Left lung (tissue), 10 donors: ENCODE results near the gene INTS1. TPM values are rescaled to one million over a fixed set of nuclear protein-coding genes. Genes with fewer than 3 reads are reported as not detected.

ENCODE experiments used
- ATAC-seq: fragments of 200-7000 bp; cut with Tn5 transposase; one replicate; pipeline ENCODE4 v1.9.1; 2020; ENCODE audit warnings: moderate library complexity
- DNase-seq, 4 donors: peaks; one replicate each; pipeline ENCODE4 v3.0.0-alpha.2; 2013 to 2020
- H3K27ac ChIP-seq, 2 donors: fragments of 200-600 bp; sonication (generic) in 1 of 2; one replicate each; pipeline versions ENCODE4 v1.5.0 to v1.8.0; 2020 to 2021
- H3K27me3 ChIP-seq, 2 donors: fragments of 200-600 bp; sonication (generic) in 1 of 2; one replicate each; pipeline versions ENCODE4 v1.5.0 to v1.8.0; 2020 to 2021
- H3K36me3 ChIP-seq, 2 donors: fragments of 200-600 bp; sonication (generic) in 1 of 2; one replicate each; pipeline versions ENCODE4 v1.5.0 to v1.8.0; 2020 to 2021
- H3K4me1 ChIP-seq, 2 donors: fragments of 200-600 bp; one replicate each; pipeline ENCODE4 v1.8.0; 2021
- H3K4me3 ChIP-seq, 2 donors: fragments of 200-600 bp; sonication (generic) in 1 of 2; one replicate each; pipeline versions ENCODE4 v1.5.0 to v1.8.0; 2020 to 2021; ENCODE audit warnings: mild to moderate bottlenecking in 1 of 2
- H3K9me3 ChIP-seq, 2 donors: fragments of 200-600 bp; sonication (generic) in 1 of 2; one replicate each; pipeline versions ENCODE4 v1.5.0 to v1.8.0; 2020 to 2021
- CTCF ChIP-seq, 2 donors: fragments of 200-600 bp; sonication (generic) in 1 of 2; IDR thresholded peaks; one replicate each; pipeline versions ENCODE4 v1.5.0 to v1.8.0; 2021; ENCODE audit warnings: antibody characterized with exemption in 2 of 2
- intact Hi-C, 2 donors: fragments of 100-400 bp; cut with DNase I; formaldehyde crosslinking; loops; one replicate each; pipeline versions ENCODE4 v1.11.2 to v1.14.2; 2022
- polyA plus RNA-seq, 6 donors: library from polyadenylated mRNA; unstranded; fragments of 120-200 nt; gene quantifications; one replicate each; pipeline ENCODE4 v1.2.1, GENCODE V29; 2013; ENCODE audit not compliant: insufficient read length in 6 of 6
- total RNA-seq, 2 donors: library from RNA; stranded (reverse); fragmentation: NEBNext Ultra II Directional; extraction: Animal tissue kit (Norgen Biotek cat#: 25700); gene quantifications; one replicate each; pipeline ENCODE4 v1.2.1, GENCODE V29; 2021
- donor health status: DM: no; HTN: yes; CAD: no.
- donor health status: DM: no; HTN: no; CAD: no.

INTS1 gene
- total and polyA plus RNA-seq, 8 donors = 51.3 to 80.9 (median 61.6) TPM

- TF ChIP-seq CTCF (IDR thresholded peaks at IDR 0.05) = no peak
- intact Hi-C loops = no loop called here
- Histone ChIP-seq H3K9me3 (no peaks in the 10 kb centered on the region), H3K27ac (no peak overlapping the region), H3K27me3 (no peaks in the 10 kb centered on the region), H3K4me1 (peaks cover 0 to 2% of the 10 kb centered on the region in 2 donors), H3K36me3 (peaks cover 0 to 60% of the 10 kb centered on the region in 2 donors), H3K4me3 (no peak overlapping the region)
- no peak for DNase-seq
- no peak for ATAC-seq
Observed at GRCh38 chr7:1544178-1544895, 40.1 kb upstream of the INTS1 start.

GRCh38 chr7:1543826-1544177 is 39.6 kb upstream of the INTS1 start:
- H3K4me1 ChIP-seq = peaks cover 1 to 6% of the 10 kb centered on the region in 2 donors
- DNase-seq (no peak), ATAC-seq (no peak)
- no peak overlapping the region for H3K27ac ChIP-seq
- H3K4me3 ChIP-seq = no peak overlapping the region
- no peaks in the 10 kb centered on the region for H3K9me3 ChIP-seq
- H3K27me3 ChIP-seq = no peaks in the 10 kb centered on the region
- intact Hi-C loops = no loop called here
- TF ChIP-seq CTCF (IDR thresholded peaks at IDR 0.05) = no peak
- peaks cover 0 to 65% of the 10 kb centered on the region in 2 donors for H3K36me3 ChIP-seq

DNA sequence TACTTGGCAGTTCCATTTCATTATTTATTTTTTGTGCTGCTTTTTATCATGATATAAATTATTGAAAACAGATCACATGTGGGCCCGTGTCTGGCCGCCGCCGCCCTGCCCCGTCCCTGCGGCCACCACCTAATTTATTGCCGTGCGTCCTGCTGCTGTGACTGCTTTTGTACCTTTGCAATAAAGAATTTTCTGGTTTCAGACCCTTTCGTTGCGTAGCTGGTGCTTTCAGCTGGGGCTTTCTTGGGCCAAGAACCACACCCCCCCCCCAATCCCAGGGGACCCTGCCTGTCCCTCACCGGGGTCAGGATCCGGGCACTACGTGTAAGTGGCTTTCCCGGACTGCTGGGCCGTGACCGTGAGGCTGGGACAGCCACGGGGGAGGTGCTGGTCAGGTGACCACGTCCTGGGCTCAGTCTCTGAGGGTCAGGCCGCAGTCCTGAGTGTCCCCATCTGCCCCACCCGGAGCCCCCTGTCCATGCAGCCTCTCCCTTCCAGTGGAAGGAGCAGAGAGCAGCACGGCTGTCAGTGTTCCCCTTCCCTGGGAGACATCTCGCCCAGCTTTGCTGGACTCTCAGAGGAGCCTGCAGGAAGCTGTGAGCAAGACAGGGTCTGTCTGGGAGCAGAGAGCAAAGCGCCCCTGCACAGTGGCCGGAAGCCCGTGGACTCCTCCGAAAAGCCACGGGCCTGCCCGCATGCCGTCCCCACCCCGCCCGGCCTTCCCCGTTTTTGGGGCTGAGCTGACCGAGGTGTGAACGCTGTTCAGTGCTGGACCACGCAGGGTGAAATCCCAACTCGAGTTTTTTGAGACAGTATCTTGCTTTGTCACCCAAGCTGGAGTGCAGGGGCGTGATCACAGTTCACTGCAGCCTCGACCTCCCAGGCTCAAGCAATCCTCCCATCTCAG is 38.9 kb upstream of the INTS1 start:
- DNase-seq (no peak), ATAC-seq (no peak)
- no peaks in the 10 kb centered on the region for H3K27me3 ChIP-seq

DNA sequence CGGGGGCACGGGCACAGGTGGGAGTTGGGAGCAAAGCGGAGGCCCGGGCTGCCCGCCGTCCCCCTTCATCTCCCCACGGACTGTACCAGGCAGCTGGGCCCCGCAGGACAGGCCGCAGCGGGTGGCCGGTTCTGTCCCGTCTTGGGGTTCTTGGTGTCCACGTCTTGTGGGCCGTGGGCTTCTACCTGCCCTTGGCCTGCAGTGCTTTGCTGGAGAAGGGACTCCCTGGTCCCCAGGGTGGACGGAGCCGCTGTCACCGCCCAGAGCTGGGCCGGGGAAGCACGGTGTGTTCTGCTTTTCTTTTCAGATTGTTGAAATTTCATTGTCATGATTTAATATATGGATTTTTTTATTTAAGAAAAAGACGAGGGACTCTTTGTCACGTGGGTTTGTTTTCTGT is 38.1 kb upstream of the INTS1 start:
- no peak for TF ChIP-seq CTCF (IDR thresholded peaks at IDR 0.05)
- no peak for DNase-seq
- intact Hi-C loops = no loop called here
- Histone ChIP-seq H3K27me3 (no peaks in the 10 kb centered on the region), H3K36me3 (peaks cover 0 to 73% of the 10 kb centered on the region in 2 donors), H3K27ac (no peak overlapping the region), H3K4me3 (no peak overlapping the region), H3K9me3 (no peaks in the 10 kb centered on the region), H3K4me1 (peaks cover 15 to 21% of the 10 kb centered on the region in 2 donors)
- ATAC-seq = no peak

More for the DNA sequence above, 38.9 kb upstream of the INTS1 start:
- Histone ChIP-seq H3K9me3 (no peaks in the 10 kb centered on the region), H3K27ac (no peak overlapping the region), H3K4me1 (peaks cover 8 to 13% of the 10 kb centered on the region in 2 donors), H3K4me3 (no peak overlapping the region), H3K36me3 (peaks cover 0 to 72% of the 10 kb centered on the region in 2 donors)
- no peak for TF ChIP-seq CTCF (IDR thresholded peaks at IDR 0.05)
- intact Hi-C loops = no loop called here
